WI38 (cell line): Measurements from ENCODE around the gene POU6F1.
"Not testable (repeated sequence)": the region's sequence is repeated elsewhere in the genome, so short reads cannot be mapped to it uniquely, and the experiment has no call there.

Source experiments
- H3K4me3 ChIP-seq: 2 replicates; pipeline ENCODE4 v1.5.1; 2011; ENCODE audit warnings: low read depth, mild to moderate bottlenecking, control low read depth, low read length
- CTCF ChIP-seq: IDR thresholded peaks from 2 replicates; pipeline ENCODE4 v1.5.1; 2012; ENCODE audit warnings: low read depth, mild to moderate bottlenecking, control low read depth, low read length

Gene POU6F1, protein sequence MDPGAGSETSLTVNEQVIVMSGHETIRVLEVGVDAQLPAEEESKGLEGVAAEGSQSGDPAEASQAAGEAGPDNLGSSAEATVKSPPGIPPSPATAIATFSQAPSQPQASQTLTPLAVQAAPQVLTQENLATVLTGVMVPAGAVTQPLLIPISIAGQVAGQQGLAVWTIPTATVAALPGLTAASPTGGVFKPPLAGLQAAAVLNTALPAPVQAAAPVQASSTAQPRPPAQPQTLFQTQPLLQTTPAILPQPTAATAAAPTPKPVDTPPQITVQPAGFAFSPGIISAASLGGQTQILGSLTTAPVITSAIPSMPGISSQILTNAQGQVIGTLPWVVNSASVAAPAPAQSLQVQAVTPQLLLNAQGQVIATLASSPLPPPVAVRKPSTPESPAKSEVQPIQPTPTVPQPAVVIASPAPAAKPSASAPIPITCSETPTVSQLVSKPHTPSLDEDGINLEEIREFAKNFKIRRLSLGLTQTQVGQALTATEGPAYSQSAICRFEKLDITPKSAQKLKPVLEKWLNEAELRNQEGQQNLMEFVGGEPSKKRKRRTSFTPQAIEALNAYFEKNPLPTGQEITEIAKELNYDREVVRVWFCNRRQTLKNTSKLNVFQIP

GRCh38 chr12:51217968-51218606, at the start of gene POU6F1:
POU6F1 (minus strand) TSS chr12:51218062; CDS start chr12:51206836, 11,226 bp downstream.
- peak; percentile 51 for TF ChIP-seq CTCF
- H3K4me3 ChIP-seq = peak within 1 kb of the TSS; percentile 74

DNA sequence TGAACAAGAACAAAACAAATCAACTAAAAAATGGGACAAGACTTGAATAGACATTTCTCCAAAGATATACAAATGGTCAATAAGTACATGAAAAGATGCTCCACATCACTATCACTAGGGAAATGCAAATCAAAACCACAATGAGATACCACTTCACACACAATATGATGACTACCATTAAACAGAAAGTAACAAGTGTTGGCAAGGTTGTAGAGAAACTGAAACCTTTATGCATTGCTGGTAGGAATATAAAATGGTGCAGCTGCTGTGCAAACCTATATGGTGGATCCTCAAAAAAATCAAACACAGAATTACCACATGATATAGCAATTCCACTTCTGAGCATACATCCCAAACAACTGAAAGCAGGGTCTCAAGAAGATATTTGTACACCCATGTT, 47.2 kb upstream of the POU6F1 start:
- H3K4me3 ChIP-seq = no peak overlapping the region
- TF ChIP-seq CTCF = no peak

DNA sequence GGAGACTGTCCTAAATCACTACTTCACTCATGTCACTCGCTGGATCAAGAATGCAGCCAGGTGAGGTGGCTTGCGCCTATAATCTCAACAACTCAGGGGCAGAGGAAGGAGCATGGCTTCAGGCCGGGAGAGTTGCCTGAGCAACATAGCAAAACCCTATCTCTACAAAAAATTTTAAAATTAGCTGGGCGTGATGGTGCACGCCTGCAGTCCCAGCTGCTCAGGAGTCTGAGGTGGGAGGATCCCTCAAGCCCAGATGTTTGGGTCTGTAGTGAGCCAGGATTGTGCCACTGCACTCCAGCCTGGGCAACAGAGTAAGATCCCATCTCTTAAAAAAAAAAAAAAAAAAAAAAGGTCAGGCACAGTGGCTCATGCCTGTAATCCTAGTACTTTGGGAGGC, 46.4 kb upstream of the POU6F1 start:
- TF ChIP-seq CTCF = no peak
- no peak overlapping the region for H3K4me3 ChIP-seq

GRCh38 chr12:51263341-51263740, 45.5 kb upstream of the POU6F1 start:
- no peak overlapping the region for H3K4me3 ChIP-seq
- TF ChIP-seq CTCF = no peak

DNA sequence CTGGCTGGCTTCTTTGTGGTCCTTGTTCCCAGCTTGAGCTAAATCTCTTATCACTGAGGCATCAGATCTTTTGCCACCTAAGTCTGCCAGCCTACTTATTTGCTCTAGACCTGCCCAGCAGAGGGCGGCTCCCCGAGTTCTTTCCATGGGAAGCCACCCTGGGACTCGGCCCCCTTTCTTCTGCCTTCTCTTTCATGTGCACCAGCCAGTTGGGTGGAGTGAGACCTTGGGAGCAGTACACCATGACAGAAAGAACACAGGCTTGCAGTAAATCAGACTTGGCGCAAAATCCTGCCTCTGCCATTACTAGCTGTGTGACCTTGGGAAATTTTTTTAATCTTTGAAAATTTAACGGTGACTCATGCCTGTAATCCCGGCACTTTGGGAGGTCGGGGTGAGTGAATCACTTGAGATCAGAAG, 44.9 kb upstream of the POU6F1 start:
- no peak overlapping the region for H3K4me3 ChIP-seq
- no peak for TF ChIP-seq CTCF

GRCh38 chr12:51259600-51259999, 41.7 kb upstream of the POU6F1 start:
- not testable (repeated sequence) for H3K4me3 ChIP-seq

GRCh38 chr12:51254536-51254935, 36.7 kb upstream of the POU6F1 start:
- no peak overlapping the region for H3K4me3 ChIP-seq
- no peak for TF ChIP-seq CTCF
